K562 (cell line): ENCODE results near the gene LONRF2. TPM values are rescaled to one million over a fixed set of nuclear protein-coding genes. Genes with fewer than 3 reads are reported as not detected.

Source experiments
- ATF2 ChIP-seq: sonication (generic); formaldehyde crosslinking; IDR thresholded peaks from 2 replicates; pipeline ENCODE4 v1.8.1; 2022; ENCODE audit warnings: missing genetic modification reagents
- ATF7 ChIP-seq: fragments of 450-650 bp; IDR thresholded peaks from 2 replicates; pipeline ENCODE4 v1.7.1; 2014; ENCODE audit warnings: mild to moderate bottlenecking, moderate library complexity
- BMI1 ChIP-seq: fragments of 150-350 bp; IDR thresholded peaks from 2 replicates; pipeline ENCODE4 v1.6.1; 2014; ENCODE audit warnings: low read length
- CBFA2T3 ChIP-seq: fragments of 450-650 bp; IDR thresholded peaks from 2 replicates; pipeline ENCODE4 v1.6.1; 2017
- CBX8 ChIP-seq: fragments of 200-600 bp; sonication (generic); IDR thresholded peaks from 2 replicates; pipeline ENCODE4 v1.6.1; 2012; ENCODE audit warnings: borderline replicate concordance, mixed run types, low read depth, mild to moderate bottlenecking, moderate library complexity, mixed read lengths, low read length, control low read depth, inconsistent platforms; ENCODE audit not compliant: poor library complexity, severe bottlenecking; ENCODE audit errors: extremely low read depth
- CCAR2 ChIP-seq: fragments of 200-400 bp; formaldehyde crosslinking; IDR thresholded peaks from 2 replicates; pipeline ENCODE4 v1.6.1; 2017; ENCODE audit warnings: mild to moderate bottlenecking, low read depth, low read length
- CREB1 ChIP-seq, 2 experiments: sonication (generic) in 1 of 2; formaldehyde crosslinking in 1 of 2; IDR thresholded peaks; 2 replicates each; pipeline versions ENCODE4 v1.6.1 to v1.8.0; 2012 to 2022; ENCODE audit warnings: inconsistent platforms in 1 of 2, mild to moderate bottlenecking in 1 of 2, missing genetic modification reagents in 1 of 2, moderate library complexity in 1 of 2
- CREB3 ChIP-seq: fragments of 450-650 bp; conservative IDR thresholded peaks from 2 replicates; pipeline ENCODE4 v1.6.1; 2016; ENCODE audit warnings: missing genetic modification characterization, low read depth, mild to moderate bottlenecking, missing compliant biosample characterization, moderate library complexity
- EGR1 ChIP-seq: fragments of 450-650 bp; conservative IDR thresholded peaks from 2 replicates; pipeline ENCODE4 v1.6.1; 2017; ENCODE audit warnings: mild to moderate bottlenecking
- HMGN3 ChIP-seq: IDR thresholded peaks from 2 replicates; pipeline ENCODE4 v1.6.1; 2011; ENCODE audit warnings: borderline replicate concordance, low read depth, mild to moderate bottlenecking, mixed read lengths, low read length; ENCODE audit not compliant: insufficient read length; ENCODE audit errors: extremely low read depth
- ID3 ChIP-seq, 2 experiments: fragments of 250-450 bp in 1 of 2; fragments of 450-650 bp in 1 of 2; sonication (Bioruptor Pico) in 1 of 2; IDR thresholded peaks; 2 replicates each; pipeline versions ENCODE4 v1.6.1 to v1.8.0; 2016 to 2021; ENCODE audit warnings: mild to moderate bottlenecking in 2 of 2, moderate library complexity in 2 of 2, missing compliant biosample characterization in 1 of 2, missing genetic modification characterization in 1 of 2
- KDM1A ChIP-seq, 2 experiments: fragments of 450-650 bp; IDR thresholded peaks; 2 replicates each; pipeline ENCODE4 v1.6.1; 2016; ENCODE audit warnings: mild to moderate bottlenecking in 2 of 2
- L3MBTL2 ChIP-seq: fragments of 450-650 bp; IDR thresholded peaks from 2 replicates; pipeline ENCODE4 v1.6.1; 2016; ENCODE audit warnings: mild to moderate bottlenecking, moderate library complexity
- MNT ChIP-seq, 2 experiments: fragments of 450-650 bp; conservative IDR thresholded peaks; 2 replicates each; pipeline ENCODE4 v1.6.1; 2017; ENCODE audit warnings: mild to moderate bottlenecking in 2 of 2, moderate library complexity in 2 of 2
- MYNN ChIP-seq, 2 experiments: sonication (generic); formaldehyde crosslinking in 1 of 2; IDR thresholded peaks; 2 replicates each; pipeline versions ENCODE4 v1.5.0 to v1.6.1; 2016 to 2020; ENCODE audit warnings: antibody characterized with exemption in 1 of 2, missing genetic modification reagents in 1 of 2
- NRF1 ChIP-seq, 2 experiments: fragments of 450-650 bp; IDR thresholded peaks in 1 of 2; conservative IDR thresholded peaks in 1 of 2; 2 replicates each; pipeline ENCODE4 v1.6.1; 2014; ENCODE audit warnings: mild to moderate bottlenecking in 2 of 2
- SMAD3 ChIP-seq: fragments of 450-650 bp; formaldehyde crosslinking; conservative IDR thresholded peaks from 2 replicates; pipeline ENCODE4 v1.4.0; 2020; ENCODE audit warnings: mild to moderate bottlenecking
- SP1 ChIP-seq: sonication (generic); formaldehyde crosslinking; IDR thresholded peaks from 2 replicates; pipeline ENCODE4 v1.8.1; 2022; ENCODE audit warnings: mild to moderate bottlenecking, missing genetic modification reagents
- TGIF2 ChIP-seq: sonication (generic); formaldehyde crosslinking; IDR thresholded peaks from 2 replicates; pipeline ENCODE4 v1.8.1; 2022; ENCODE audit warnings: mild to moderate bottlenecking, missing genetic modification reagents, moderate library complexity
- ZNF282 ChIP-seq: sonication (generic); formaldehyde crosslinking; IDR thresholded peaks from 2 replicates; pipeline ENCODE4 v1.8.1; 2023; ENCODE audit warnings: missing genetic modification reagents
- ZNF586 ChIP-seq: fragments of 450-650 bp; formaldehyde crosslinking; conservative IDR thresholded peaks from 2 replicates; pipeline ENCODE4 v1.4.0; 2020; ENCODE audit warnings: mild to moderate bottlenecking, moderate library complexity
- ZNF778 ChIP-seq: fragments of 450-650 bp; formaldehyde crosslinking; IDR thresholded peaks from 2 replicates; pipeline ENCODE4 v1.4.0; 2020; ENCODE audit warnings: mild to moderate bottlenecking, moderate library complexity
- polyA plus RNA-seq, 8 experiments: library from polyadenylated mRNA; depleted of rRNA in 4 of 8; stranded (reverse) in 5 of 8; unstranded in 3 of 8; fragments of >200 nt; fragmentation: Nextera tagmentation in 2 of 8; fragmentation: Illumina TruSeq in 1 of 8; extraction: Ambion mirVana in 2 of 8; extraction: Trizol in 1 of 8; gene quantifications; 2 replicates each; pipeline versions ENCODE4 v1.2.1 to v1.2.3, GENCODE V29; 2011 to 2014; ENCODE audit warnings: inconsistent platforms in 1 of 8, missing spikeins in 1 of 8
- total RNA-seq, 7 experiments: library from RNA; depleted of rRNA in 6 of 7; stranded (reverse); fragments of >200 nt in 6 of 7; fragmentation: Illumina TruSeq in 2 of 7; extraction: Trizol in 2 of 7; gene quantifications; 2 replicates each; pipeline versions ENCODE4 v1.2.1 to v1.2.3, GENCODE V29; 2011 to 2021; ENCODE audit warnings: low replicate concordance in 1 of 7

The LONRF2 gene
- total and polyA plus RNA-seq, 9 of the 15 experiments (the other 6 are each of a cell fraction or from before 2014, with no cell fraction given): 0.35 to 5.0 (median 2.7) TPM

- TF ChIP-seq ZNF586 (CRISPR knock-in tag): no peak
- peak in 1 of 2 experiments; percentile 4; a peak in 1 of 4 replicates for TF ChIP-seq MNT (conservative IDR thresholded peaks at IDR 0.05)
- no peak for TF ChIP-seq SP1 (CRISPR knock-in tag)
- TF ChIP-seq MYNN (IDR thresholded peaks at IDR 0.05): no peak
- no peak for TF ChIP-seq MYNN (CRISPR knock-in tag; IDR thresholded peaks at IDR 0.05)
- TF ChIP-seq BMI1: no peak
- TF ChIP-seq L3MBTL2: peak; percentile 33; the same call in 1 of the 2 replicates
- peak; percentile 19; the same call in 1 of the 2 replicates for TF ChIP-seq ATF7
- no peak for TF ChIP-seq ATF2 (CRISPR knock-in tag)
- TF ChIP-seq TGIF2: no peak
- TF ChIP-seq KDM1A (IDR thresholded peaks at IDR 0.05): 0 out of 4 replicates have a peak, but pooled peaks of 1 of the 2 experiments have one; percentile 10
- TF ChIP-seq ZNF282 (CRISPR knock-in tag): no peak
- no peak for TF ChIP-seq CCAR2
- TF ChIP-seq CREB1 (IDR thresholded peaks at IDR 0.05): no peak
- TF ChIP-seq CREB1 (CRISPR knock-in tag; IDR thresholded peaks at IDR 0.05): no peak
- peak in 1 of 2 experiments; percentile 26; a peak in 2 of 4 replicates for TF ChIP-seq NRF1 (conservative IDR thresholded peaks at IDR 0.05 in 1 of 2, IDR thresholded peaks at IDR 0.05 in 1 of 2)
- no peak for TF ChIP-seq CBX8
- TF ChIP-seq CREB3 (tag): no peak
- no peak for TF ChIP-seq SMAD3 (CRISPR knock-in tag)
- TF ChIP-seq EGR1: peak; percentile 91
- TF ChIP-seq ID3 (CRISPR knock-in tag; IDR thresholded peaks at IDR 0.05): no peak
- TF ChIP-seq ID3 (tag; IDR thresholded peaks at IDR 0.05): no peak
- TF ChIP-seq HMGN3: no peak
- TF ChIP-seq ZNF778 (CRISPR knock-in tag): no peak
- peak; percentile 45 for TF ChIP-seq CBFA2T3
Measured at GRCh38 chr2:100281521-100282438, 40.5 kb downstream of the LONRF2 start (continued).
